OCI-LY1 (cell line): ENCODE results near the gene FCHSD1.

Source experiments
- EZH2 ChIP-seq: fragments of 200-600 bp; sonication (generic), shearing (Covaris generic); IDR thresholded peaks from 2 replicates; pipeline ENCODE4 v1.8.0; 2017; ENCODE audit warnings: borderline replicate concordance, mixed run types, mild to moderate bottlenecking, antibody characterized with exemption, low read length, moderate library complexity, mixed read lengths
- TF ChIP-seq, protein P1 (sequence below): fragments of 200-600 bp; sonication (generic), shearing (Covaris generic); IDR thresholded peaks from 2 replicates; pipeline ENCODE4 v1.5.1; 2017; ENCODE audit warnings: mild to moderate bottlenecking, antibody characterized with exemption, low read length, moderate library complexity, mixed read lengths

DNA sequence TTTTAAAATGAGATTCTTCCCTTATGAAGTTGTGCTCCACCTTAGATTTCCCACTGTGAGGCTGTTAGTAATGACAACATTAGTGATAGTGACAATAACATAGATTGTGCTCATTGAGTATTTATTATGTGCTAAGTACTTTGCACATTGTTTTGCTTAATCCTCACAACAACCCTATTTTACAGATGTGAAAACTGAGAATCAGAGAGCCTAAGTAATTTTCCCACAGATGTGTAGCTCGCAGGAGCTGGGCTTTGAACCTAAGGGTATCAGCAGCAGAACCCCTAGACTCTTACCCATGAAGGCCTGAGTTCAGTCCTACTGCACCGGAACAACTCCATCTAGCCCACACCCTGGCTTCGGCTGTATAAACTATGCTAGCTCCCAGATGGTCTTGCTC, 46.4 kb upstream of the FCHSD1 start:
- TF ChIP-seq, protein P1, sequence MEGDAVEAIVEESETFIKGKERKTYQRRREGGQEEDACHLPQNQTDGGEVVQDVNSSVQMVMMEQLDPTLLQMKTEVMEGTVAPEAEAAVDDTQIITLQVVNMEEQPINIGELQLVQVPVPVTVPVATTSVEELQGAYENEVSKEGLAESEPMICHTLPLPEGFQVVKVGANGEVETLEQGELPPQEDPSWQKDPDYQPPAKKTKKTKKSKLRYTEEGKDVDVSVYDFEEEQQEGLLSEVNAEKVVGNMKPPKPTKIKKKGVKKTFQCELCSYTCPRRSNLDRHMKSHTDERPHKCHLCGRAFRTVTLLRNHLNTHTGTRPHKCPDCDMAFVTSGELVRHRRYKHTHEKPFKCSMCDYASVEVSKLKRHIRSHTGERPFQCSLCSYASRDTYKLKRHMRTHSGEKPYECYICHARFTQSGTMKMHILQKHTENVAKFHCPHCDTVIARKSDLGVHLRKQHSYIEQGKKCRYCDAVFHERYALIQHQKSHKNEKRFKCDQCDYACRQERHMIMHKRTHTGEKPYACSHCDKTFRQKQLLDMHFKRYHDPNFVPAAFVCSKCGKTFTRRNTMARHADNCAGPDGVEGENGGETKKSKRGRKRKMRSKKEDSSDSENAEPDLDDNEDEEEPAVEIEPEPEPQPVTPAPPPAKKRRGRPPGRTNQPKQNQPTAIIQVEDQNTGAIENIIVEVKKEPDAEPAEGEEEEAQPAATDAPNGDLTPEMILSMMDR: no peak
- TF ChIP-seq EZH2: no peak
